HTR-8/SVneo (cell line): ENCODE measurements around the gene DENND4B.

Experiments used
- DNase-seq: peaks from one replicate; pipeline ENCODE4 v3.0.0; 2011; ENCODE audit warnings: low spot score, mixed read lengths; ENCODE audit not compliant: insufficient read length
- FAIRE-seq: peaks from 2 replicates; lab custom pipeline; 2011; peaks lifted over from hg19 to GRCh38; lab: Jason Lieb, UNC

The DENND4B gene

DNA sequence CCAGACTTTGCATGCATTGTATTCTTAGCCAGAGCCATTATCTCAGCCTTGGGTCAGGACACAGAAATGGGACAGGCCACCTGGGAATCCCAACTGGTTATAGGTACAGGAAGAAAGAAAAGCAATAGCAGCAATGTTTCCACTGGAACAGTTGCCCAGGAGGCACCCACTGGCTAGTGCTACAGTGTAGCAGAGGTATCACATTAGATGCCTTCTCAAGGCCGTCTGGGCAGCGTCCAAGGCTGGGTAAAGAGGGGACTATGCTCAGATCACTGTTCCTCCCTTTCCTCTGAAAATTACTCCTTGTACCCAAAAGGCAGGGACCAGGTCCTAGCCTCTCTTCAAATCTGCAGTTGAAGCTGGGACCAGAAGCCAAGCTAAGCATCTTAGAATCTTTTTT, 23.8 kb upstream of the DENND4B start:
- no peak for FAIRE-seq
- no peak for DNase-seq

DNA sequence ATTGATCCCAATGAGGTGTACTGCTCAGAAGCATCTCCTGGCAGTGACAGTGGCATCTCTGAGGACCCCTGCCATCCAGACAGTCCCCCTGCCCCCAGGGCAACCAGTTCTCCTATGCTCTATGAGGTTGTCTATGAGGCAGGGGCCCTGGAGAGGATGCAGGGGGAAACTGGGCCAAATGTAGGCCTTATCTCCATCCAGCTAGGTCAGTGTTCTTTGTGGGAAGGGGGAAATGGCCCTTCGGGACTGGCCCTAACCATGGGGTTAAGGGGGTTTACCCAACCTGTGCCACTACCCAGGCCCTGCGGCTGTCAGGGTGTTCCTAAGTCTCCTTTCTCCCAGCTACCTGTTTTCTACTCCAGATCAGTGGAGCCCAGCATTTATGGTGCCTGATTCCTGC, 22.5 kb upstream of the DENND4B start:
- DNase-seq: no peak
- no peak for FAIRE-seq

DNA sequence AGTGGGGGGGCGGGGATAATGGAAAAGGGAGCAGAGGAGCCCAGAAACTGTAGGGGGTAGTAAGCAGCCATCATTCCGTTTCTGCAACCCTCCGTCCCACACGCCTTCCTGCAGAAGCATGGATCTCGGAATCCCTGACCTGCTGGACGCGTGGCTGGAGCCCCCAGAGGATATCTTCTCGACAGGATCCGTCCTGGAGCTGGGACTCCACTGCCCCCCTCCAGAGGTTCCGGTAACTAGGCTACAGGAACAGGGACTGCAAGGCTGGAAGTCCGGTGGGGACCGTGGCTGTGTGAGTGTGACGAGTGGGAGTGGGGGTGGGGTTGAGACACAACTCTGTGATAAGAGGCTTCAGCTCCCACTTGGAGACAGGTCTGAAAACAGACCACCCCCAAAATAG, 21.9 kb upstream of the DENND4B start:
- FAIRE-seq (no peak), DNase-seq (no peak)

DNA sequence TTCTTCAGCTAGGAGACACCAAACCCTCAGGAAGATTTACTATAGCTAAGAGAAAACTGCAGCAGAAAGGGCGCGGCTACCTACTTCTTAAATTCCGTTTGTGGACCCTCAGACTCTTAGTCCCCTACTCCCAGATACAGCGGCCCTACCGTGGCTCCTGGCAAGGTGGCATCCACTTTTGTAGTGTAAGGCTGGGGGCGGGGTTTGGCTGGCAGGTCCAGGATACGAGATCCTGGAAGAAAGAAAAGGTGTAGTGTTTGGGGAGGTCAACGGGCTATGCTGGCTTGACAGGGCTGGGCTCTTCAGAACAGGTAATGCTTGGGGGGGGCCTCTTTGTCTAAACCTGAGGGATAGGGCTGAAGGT, 21.5 kb upstream of the DENND4B start:
- no peak for FAIRE-seq
- DNase-seq: no peak

DNA sequence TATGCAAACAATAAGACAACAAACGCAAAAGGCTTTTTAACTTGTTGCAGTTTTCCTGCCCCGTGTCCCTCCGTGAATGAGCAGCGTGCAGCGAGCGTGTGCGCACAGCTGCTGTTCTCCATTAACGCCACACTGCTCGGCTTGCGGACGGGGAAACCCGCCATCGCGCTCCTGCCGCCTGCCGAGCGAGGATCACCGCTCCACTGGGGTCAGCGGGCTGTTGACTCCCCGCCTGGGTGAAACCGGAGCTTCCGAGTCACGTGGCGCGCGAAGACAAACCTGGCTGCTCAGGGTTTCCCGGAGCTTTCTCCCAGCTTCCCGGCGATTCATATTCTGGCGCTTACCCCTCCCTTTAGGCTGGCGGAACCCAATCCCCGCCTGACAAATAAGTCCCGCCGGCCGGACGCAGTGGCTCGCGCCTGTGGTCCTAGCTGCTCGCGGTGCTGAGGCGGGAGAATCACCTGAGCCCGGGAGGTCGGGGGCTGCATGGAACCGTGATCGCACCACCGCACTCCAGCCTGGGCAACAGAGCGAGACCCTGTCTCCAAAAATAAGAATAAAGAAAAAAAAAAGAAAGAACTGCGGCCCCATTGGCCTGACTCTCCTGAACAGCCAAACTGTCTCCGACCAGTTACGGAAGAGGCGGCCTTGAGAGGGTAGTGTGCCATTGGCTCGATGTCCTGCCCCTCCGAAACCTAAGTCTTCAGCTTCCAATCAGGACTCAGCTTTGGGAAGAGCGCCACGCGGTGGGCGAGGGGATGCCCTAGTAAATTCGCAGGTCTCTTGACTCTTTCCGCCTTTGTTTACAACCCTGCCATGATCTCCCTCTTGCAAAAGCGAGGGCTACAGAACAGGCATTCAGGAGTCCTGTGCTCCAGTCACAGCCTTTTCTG, 20.8 kb upstream of the DENND4B start, which contains the start of gene CREB3L4:
Gene CREB3L4, plus strand, starts transcription at position 796 of the 893 bp plus-strand sequence. CDS start 624 bp downstream, outside the sequence.
- DNase-seq (peak; percentile 88), FAIRE-seq (no peak)

DNA sequence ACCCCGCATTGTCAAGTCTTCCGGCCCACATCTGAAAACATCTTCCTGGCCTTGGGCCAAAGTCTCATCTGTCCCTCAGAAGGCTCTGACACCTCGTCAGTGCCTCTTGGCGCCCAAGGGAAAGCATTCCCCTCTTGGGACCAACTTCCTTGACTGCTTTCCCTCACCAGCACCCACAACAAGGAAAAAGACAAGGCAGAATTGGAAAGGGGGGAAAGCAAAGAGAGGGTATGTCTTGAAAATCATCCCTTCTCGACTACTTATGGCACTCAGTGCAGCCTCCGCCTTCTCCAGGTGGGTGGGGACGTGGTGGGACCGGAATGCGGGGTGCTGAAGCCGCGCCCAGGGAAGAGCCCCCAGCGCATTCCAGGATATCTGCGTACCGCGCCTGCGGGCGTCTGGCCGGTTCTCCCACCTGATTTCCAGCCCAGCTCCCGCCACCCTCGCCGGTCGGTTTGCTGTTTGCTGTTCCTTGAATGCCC, 17.4 kb upstream of the DENND4B start:
- peak; percentile 58 for DNase-seq
- no peak for FAIRE-seq

DNA sequence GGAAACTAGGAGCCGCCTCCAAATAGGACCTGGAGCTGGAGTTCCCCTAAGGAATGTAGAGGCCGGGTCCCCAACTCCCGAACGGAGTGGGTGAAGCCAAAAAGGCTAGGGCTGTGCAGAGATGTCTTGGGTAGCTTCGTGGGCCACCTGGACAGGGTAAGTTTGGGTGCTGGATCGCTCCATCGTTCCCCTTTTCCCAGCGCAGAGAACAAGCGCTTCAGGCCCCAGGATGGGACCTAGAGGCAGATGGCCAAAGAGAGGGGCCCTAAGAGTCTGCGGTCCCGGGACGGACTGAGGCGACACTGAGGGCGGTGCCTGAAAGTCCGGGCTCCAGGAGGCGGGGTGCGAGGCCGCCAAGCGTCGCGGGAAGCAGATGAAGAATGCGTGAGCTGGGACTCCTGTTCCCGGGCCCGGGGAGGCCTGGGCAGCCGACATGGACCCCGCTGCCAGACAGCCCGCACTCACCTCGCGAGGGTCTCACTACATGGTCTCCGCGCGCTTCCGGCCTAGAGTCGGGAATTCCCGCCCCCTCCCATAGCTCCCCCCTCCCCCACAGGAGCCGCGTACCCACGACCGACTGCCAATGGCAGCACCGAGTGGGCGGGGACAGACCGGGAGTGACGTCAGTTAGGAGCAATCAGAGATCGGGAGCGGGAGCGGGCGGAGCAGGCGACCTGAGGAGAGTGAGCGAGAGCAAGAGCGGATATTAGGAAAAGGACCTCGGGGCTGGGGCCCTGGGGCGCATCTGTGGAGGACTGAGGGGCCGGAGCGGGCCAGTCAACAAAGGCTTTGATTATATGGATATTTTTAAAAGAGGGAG, 16.7 kb upstream of the DENND4B start, which contains the start of gene SLC39A1:
Gene SLC39A1, minus strand, starts transcription at position 508 of the 820 bp plus-strand sequence. CDS start 822 bp downstream, outside the sequence.
- peak; percentile 89 for DNase-seq
- FAIRE-seq: peak; percentile 79

DNA sequence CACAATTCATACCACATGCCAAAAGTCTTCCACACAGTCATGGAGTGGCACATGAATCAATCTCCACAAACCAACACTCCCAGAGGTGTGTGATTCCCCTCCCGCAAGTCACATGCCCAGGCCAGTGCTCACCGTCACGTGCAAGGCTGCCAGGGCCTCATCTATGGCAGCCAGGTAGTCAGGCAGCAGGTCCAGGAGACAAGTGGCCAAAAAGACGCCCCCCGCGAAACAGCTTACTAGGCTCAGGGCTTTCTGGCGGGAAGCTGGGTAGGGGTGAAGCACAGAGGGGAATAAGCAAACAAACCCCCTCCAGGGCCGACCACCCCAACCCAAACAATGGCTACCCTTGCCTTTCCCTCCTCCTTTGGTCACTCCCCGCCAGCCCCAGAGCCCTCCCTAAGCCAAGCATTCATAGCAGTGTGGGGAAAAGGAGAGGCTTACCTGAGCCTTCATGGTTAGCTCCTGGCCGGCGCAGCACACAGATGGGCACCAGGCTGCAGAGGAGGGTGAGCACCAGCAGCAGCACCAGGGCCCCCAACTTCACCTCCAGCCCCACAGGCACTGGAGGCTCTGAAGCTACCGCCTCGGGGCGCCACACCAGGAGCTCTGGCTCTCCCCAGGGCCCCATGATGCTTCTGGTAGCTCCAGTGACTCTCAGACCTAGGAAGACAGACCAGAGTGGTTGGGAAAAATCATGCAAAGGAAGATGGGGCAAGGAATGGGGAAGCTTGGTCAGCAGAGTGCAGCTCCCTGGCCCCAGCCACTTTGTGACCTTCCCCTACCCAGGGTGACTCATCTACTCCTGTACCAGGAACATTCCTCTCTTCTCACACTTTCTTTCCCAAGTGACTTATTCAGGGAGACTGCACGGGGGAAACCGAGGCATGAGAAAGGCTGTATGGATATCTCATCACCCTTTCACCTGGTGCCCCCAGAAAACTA, 15.8 kb upstream of the DENND4B start:
- no peak for FAIRE-seq
- DNase-seq: no peak

DNA sequence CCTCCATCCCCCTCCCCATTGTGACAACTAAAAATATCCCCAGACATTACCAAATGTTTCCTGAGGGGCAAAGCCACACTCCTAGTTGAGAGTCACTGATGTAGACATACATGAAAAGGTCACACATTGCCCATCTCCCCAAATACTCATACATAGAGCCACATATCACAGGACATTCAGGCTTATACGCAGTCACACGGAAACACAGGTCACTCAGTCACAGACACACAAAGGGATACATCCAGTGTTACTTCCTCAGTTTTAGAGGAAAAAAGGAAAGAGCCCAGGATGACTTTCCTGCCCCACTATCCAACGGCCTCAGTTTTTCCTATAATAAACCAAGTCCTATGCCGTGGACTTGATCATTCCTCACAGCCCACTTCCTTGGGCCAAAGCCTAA, 14.9 kb upstream of the DENND4B start:
- DNase-seq: no peak
- FAIRE-seq: no peak

DNA sequence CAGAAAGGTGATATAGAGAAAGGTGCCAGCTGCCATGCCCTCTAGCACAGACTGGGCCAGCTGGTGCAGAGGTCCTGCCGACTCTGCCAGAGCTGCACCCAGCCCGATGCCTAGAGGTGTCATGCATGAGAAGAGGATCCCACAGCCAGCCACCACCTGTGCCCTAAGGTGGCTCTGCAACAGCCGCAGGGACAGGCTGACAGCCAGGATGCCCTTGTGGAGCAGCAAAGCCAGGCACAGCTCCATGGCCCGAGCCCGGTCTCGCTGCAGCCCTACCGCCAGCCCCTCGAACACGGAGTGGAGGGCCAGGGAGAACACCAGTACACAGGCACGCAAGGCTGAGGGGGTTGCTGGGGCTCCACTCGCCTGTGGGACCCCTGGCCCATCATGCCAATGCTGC, 13.7 kb upstream of the DENND4B start:
- FAIRE-seq (no peak), DNase-seq (no peak)

DNA sequence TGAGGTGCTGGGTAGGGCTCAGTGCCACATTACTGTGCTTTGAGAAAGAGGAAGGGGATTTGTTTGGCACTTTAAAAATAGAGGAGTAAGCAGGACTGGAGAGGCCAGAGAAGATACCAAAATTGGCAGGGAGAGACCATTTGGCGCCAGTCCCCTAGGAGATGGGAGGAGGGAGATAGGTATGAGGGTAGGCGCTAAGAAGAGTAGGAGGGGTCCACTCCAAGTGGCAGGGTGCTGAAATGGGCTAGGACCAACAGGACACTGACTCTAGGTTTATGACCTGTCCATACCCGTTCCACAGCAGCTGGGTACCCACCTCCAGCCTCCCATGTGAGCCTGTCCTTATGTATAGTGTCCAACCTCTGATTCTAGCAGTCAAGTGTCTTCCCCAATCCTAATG, 12.9 kb upstream of the DENND4B start:
- DNase-seq (no peak), FAIRE-seq (no peak)

DNA sequence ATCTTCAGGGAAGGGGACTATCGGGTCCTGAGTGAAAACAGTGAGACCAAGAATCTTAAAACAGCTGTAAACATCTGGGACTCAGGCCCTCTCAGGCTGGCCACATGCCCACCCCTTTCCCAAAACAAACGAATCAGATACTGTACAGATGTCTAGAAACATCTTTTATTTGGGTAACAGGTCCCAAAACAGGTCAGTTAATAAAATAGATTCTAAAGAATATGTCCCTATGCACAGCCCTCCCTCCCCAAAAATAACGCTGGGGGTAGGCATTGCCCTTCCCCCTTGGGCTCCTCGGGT, 12.4 kb upstream of the DENND4B start:
- no peak for FAIRE-seq
- DNase-seq: no peak

DNA sequence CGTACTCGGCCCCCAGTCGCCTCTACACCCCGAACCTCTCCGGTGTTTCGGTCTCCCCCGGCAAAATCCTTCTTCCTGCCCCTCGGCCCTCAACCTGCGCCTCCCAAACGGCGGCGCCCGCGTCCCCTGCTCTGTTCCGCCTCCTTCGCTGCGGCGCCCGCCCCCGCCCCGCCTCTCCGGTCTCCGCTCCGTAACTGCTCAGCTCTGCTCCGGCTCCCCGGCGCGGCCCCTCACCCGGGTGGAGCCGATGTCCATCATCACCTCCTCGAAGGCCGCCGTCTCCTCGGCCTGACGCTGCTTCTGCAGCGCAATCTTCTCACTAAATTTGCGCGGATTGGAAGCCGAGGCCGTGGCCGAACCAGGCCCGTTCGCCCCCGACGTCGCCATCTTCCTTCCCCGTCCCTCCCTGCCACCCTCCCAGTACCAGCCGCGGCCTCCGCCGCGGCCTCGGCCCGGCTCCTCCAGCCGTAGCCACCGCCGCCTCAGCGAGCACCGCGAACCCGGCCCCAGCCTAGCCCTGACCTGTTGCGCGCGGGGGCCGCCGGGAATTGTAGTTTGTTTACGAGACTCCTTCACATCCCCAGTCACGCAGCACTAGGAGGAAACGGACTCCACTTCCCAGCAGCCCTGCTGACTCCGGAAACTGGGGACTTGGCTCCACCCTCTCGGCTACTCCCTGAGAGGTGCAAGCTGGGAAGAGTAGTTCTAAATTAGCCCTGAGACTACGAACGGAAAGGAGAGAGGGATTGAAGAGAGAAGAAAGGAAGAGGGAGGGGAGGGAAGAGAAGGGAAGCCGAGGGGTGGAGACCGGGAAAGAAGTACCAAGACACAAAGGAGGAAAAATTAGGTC, 11.8 kb upstream of the DENND4B start, which contains the start of gene CRTC2:
Gene CRTC2, minus strand, starts transcription at position 502 of the 850 bp plus-strand sequence. Its CDS starts 115 bp downstream, at position 387.
- peak; percentile 66 for FAIRE-seq

DNA sequence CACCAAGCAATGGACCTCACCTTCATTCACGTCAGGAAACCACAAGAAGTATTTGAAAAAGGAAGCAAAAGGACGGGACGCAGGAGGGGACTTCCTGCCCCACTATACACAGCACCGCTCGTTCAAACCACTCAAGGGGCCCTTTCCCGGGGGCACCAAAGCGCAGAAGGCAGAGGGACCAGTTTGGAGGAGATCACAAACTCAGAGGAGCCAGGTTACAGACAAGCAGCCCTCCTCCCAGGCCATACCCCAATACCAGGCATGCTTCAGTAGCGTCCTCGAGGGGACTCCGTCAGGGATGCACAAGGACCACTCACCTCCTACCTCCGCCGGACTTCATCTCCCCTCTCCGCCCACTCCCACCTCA, 11.2 kb upstream of the DENND4B start:
- FAIRE-seq (no peak), DNase-seq (no peak)

More for the DNA sequence above, 11.8 kb upstream of the DENND4B start, which contains the start of gene CRTC2:
- DNase-seq: peak; percentile 95

DNA sequence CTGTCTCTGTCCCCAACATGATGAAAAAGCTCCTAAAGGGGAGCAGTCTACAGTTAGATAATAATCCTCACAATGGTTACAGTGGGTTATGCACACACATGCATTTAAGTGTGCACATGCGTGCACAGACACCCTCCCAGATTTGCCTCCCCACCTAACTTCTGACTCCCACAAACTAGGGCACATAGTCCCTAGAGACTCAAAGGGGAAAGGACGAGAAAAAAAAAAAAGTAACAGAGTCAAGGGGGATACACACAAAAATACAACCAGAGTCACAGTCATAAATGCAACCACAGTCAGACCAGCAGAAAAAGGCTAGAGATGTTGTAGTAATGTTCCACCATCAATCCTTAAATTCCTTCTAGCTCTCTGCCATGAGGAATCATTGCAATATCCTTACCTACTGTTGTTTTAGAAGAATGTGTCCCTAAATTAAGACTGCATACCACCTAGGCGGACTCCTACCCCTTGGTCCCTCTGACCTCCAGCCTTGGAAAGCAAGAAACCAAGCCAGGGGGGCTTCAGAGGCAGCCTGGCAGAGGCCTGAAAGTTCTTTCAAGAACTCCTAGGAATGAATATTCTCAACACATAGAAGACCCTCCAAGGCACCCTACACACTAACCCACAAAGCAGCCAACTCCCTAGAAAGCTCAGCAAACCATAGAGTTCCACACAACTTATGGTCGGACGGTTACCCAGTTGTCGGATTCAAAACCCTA, 10.6 kb upstream of the DENND4B start:
- DNase-seq: no peak
- no peak for FAIRE-seq

DNA sequence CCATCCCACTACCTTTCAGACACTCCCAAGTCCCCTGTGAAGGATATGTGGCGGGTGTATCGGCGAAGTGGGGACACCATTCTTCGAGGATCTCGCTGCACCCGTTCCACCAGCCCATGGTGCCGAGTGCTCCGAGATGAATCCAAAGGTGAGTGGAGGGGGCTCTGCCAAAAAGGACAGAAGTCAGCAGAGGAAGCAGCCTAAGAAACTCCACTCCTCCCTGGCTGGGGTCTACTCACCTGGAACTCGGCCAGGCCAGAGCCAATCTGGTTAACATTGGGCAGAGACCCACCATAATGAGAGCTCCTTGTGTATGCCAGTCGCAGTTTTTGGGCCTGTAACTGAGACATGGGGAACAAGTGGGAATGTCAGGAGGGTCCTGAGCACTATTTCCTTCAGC, 8.3 kb upstream of the DENND4B start:
- DNase-seq (no peak), FAIRE-seq (no peak)

DNA sequence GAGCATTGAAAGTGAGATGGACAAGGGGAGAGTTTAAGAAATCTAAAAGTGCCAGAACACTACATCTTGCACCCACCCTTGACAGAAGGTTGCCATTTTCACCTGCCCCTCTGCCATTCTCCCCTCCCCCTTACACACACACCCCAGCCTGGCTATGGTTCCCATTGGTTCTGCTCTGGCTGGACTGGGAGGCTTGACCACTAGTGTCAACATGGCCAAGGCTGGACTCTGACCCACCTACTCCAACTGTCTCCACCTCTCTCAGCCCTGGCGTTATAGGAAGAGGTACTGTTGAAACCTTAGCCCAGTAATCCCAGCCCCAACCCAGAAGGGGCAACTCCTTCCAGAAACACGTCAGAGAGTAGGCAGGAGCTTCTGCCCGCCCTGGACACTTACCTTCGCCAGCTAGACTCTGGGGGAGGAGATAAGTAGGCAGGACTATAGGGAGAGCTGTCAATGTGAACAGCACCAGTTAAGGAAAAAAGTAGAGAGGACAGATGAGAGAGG, 7.4 kb upstream of the DENND4B start:
- FAIRE-seq (no peak), DNase-seq (no peak)

DNA sequence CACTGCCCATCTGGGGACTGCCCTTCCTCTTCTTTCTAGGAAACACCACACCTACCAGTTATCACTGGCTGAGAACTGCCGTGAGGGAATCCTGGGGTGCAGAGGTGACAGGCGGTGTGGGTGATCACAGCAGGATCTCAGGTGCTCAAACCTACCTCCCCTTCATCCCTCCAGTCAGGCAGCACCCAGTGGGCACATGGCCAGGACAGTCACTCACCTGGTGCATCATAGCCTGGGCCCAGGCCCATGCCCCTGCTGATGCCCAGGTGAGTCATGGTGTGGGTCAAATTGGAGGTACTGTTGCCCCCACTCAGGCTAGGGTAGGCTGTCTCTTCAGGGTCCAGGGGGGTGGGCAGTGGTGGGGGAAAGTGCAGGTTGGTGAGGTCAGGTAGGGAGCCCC, 5.3 kb upstream of the DENND4B start:
- no peak for FAIRE-seq
- DNase-seq: no peak
